H1 (cell line): ENCODE results near the gene LY6G6F. TPM values are rescaled to one million over a fixed set of nuclear protein-coding genes. Genes with fewer than 3 reads are reported as not detected.

Experiments
- CTBP2 ChIP-seq: IDR thresholded peaks from 2 replicates; pipeline ENCODE4 v1.7.0; 2011; ENCODE audit warnings: borderline replicate concordance, mild to moderate bottlenecking, moderate library complexity, mixed read lengths, low read length; ENCODE audit not compliant: insufficient read depth, insufficient read length
- EZH2 ChIP-seq: fragments of 200-600 bp; sonication (generic); IDR thresholded peaks from 2 replicates; pipeline ENCODE4 v1.7.1; 2012; ENCODE audit warnings: low read depth, mild to moderate bottlenecking, moderate library complexity, low read length, inconsistent platforms; ENCODE audit not compliant: severe bottlenecking
- FOSL1 ChIP-seq: IDR thresholded peaks from 2 replicates; pipeline ENCODE4 v1.6.1; 2011; ENCODE audit warnings: mild to moderate bottlenecking, low read depth, low read length, moderate library complexity; ENCODE audit not compliant: insufficient read depth
- GTF2F1 ChIP-seq: IDR thresholded peaks from 2 replicates; pipeline ENCODE4 v1.6.1; 2012; ENCODE audit warnings: low read depth, low read length, improper control_type of control experiment, borderline replicate concordance
- HDAC6 ChIP-seq: IDR thresholded peaks from one replicate; pipeline ENCODE4 v1.7.1; 2012; ENCODE audit warnings: low read depth, mild to moderate bottlenecking, inconsistent platforms, low read length, moderate library complexity
- MAFK ChIP-seq: IDR thresholded peaks from 2 replicates; pipeline ENCODE4 v1.6.1; 2012; ENCODE audit warnings: low read depth, mild to moderate bottlenecking, improper control_type of control experiment, low read length
- SIRT6 ChIP-seq: IDR thresholded peaks from one replicate; pipeline ENCODE4 v1.7.1; 2012; ENCODE audit warnings: low read length, inconsistent platforms
- SP4 ChIP-seq: IDR thresholded peaks from 2 replicates; pipeline ENCODE4 v1.6.1; 2012; ENCODE audit warnings: low read length, inconsistent platforms
- YY1 ChIP-seq: IDR thresholded peaks from 2 replicates; pipeline ENCODE4 v1.6.1; 2011; ENCODE audit warnings: low read depth, mild to moderate bottlenecking, low read length
- polyA plus RNA-seq, 7 experiments: library from polyadenylated mRNA; depleted of rRNA in 3 of 7; stranded (reverse) in 5 of 7; unstranded in 2 of 7; fragments of >200 nt in 5 of 7; fragments of 200-250 nt in 2 of 7; gene quantifications; 1 replicate in 5 of 7; 2 replicates in 1 of 7; 4 replicates in 1 of 7; pipeline versions ENCODE4 v1.2.1 to v1.2.3, GENCODE V29; 2011 to 2013; ENCODE audit warnings: missing spikeins in 2 of 7, mixed read lengths in 2 of 7
- total RNA-seq: library from RNA; stranded (reverse); fragmentation: NEBNext Ultra II Directional; extraction: Animal tissue kit (Norgen Biotek cat#: 25700); gene quantifications from 2 replicates; pipeline ENCODE4 v1.2.1, GENCODE V29; 2021
- TF ChIP-seq, protein P1 (sequence below): IDR thresholded peaks from 2 replicates; pipeline ENCODE4 v1.6.1; 2012; ENCODE audit warnings: inconsistent platforms

LY6G6F gene
- total and polyA plus RNA-seq, 2 of the 8 experiments (the other 6 are each of a cell fraction or from before 2014, with no cell fraction given), result not detected

DNA sequence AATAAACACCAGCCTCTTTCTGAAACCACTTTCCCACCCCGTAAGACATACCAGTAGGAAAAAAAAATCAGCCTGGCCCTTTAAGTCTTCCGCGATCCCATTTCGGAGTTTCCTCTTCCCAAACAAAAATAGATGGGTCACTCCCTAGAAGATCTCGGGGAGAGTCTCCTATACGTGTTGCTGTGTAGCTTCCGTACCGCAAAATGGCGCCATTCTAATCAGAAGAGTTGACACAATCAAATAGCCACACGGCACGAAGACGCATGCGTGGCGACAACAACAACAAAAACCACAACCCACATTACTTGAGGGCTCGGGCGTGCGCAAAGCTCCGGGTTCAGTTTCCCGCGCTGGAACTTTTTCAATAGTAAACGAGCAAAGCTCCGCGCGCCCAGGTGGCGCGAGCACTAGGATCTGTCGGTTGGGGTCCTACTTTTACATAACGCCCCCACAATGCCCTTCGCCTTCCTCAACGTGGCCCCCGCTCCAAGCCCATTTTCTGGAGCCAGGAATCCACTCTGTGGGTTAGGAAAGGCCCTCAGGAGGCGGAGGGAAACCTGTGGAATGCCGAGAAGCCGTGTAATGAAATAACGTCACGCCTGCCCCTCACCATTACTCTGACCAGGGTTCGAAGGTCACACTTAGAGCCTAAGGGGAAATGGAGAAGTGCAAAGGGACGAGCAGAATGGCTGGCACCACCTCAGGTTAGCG is 41.7 kb upstream of the LY6G6F start, which contains the start of gene GPANK1 (continued):
- TF ChIP-seq HDAC6 (no peak), FOSL1 (no peak), SP4 (no peak; the same call in 1 of the 2 replicates), GTF2F1 (peak; percentile 12; the same call in 1 of the 2 replicates), CTBP2 (no peak), YY1 (peak; percentile 95), SIRT6 (no peak), EZH2 (no peak), MAFK (no peak)
- TF ChIP-seq, protein P1, sequence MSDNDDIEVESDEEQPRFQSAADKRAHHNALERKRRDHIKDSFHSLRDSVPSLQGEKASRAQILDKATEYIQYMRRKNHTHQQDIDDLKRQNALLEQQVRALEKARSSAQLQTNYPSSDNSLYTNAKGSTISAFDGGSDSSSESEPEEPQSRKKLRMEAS, result peak; percentile 80
